Suppressor macrophage (primary cell): ENCODE data around the gene B2M.
"Not testable (repeated sequence)": the region's sequence is repeated elsewhere in the genome, so short reads cannot be mapped to it uniquely, and the experiment has no call there.

ENCODE experiments used
- DNase-seq, 4 experiments: peaks; one replicate each; pipeline ENCODE4 v3.0.0-alpha.2; 2020 to 2022

B2M gene

GRCh38 chr15:44726136-44726535, 14.8 kb downstream of the B2M start:
- peak; percentile 49 to 61 (median 55) for DNase-seq

- peak; percentile 85 to 96 (median 90) for DNase-seq
These were observed 15.5 kb downstream of the B2M start for GRCh38 chr15:44726568-44727484.

GRCh38 chr15:44727485-44728231, 16.3 kb downstream of the B2M start:
- DNase-seq = no peak

GRCh38 chr15:44728232-44728575, 16.9 kb downstream of the B2M start:
- not testable (repeated sequence) for DNase-seq

- peak; percentile 96 to 100 (median 98) for DNase-seq
These were observed 17.5 kb downstream of the B2M start for GRCh38 chr15:44728576-44729407.

- DNase-seq = peak; percentile 44 to 60 (median 49)
These were observed 18.3 kb downstream of the B2M start for GRCh38 chr15:44729408-44730127.

- no peak for DNase-seq
These were observed 23.6 kb downstream of the B2M start for GRCh38 chr15:44734839-44735481.

GRCh38 chr15:44735482-44736180, 24.3 kb downstream of the B2M start:
- DNase-seq = peak; percentile 89 to 96 (median 90)

- peak in 1 of 4 experiments; percentile 40 for DNase-seq
These were observed 25.0 kb downstream of the B2M start, which contains the start of gene TRIM69 for GRCh38 chr15:44736181-44736765. Gene TRIM69 (plus strand): TSS chr15:44736528. CDS start chr15:44736705, 177 bp downstream.

- peak; percentile 37 to 82 (median 64) for DNase-seq
These were observed 27.1 kb downstream of the B2M start for GRCh38 chr15:44738340-44738984.

- not testable (repeated sequence) for DNase-seq
These were observed 28.0 kb downstream of the B2M start for GRCh38 chr15:44739222-44739847.

GRCh38 chr15:44743454-44743853, 32.1 kb downstream of the B2M start:
- DNase-seq = not testable (repeated sequence)

- no peak for DNase-seq
These were observed 42.0 kb downstream of the B2M start for GRCh38 chr15:44753345-44753744.

- DNase-seq = no peak
These were observed 51.9 kb downstream of the B2M start for GRCh38 chr15:44763187-44763586.

GRCh38 chr15:44763848-44764247, 52.5 kb downstream of the B2M start:
- DNase-seq = no peak

GRCh38 chr15:44765036-44765435, 53.7 kb downstream of the B2M start:
- no peak for DNase-seq
